Measurements from ENCODE around the gene KCNJ12.
"Not testable (repeated sequence)": the region's sequence is repeated elsewhere in the genome, so short reads cannot be mapped to it uniquely, and the experiment has no call there.

DNA sequence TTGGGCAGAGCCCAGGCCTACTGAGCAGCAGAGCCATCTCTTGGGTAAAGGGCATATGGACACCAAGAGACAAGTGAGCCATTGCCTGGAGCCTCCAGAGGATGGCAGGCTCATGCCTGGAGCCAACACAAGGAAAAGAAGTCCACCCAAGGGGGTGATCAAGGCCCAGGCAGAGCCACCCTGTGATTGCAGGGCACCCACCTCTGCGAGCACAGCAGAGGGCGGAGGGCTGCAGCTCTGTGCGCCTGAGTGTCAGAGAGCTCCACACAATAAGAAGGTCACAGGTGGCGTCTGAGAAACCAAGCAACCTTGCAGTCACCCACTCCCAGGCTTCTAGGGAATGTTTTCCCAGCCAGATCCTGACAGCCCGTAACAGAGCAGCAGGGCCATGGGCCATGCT, 57.8 kb downstream of the KCNJ12 start:
- not testable (repeated sequence) for TF ChIP-seq POLR2A (IDR thresholded peaks at IDR 0.05; ENCODE audit: low read length); GATA1 (IDR thresholded peaks at IDR 0.05; ENCODE audit: low read depth, low read length)
